LNCaP clone FGC (cell line): Measurements from ENCODE around the gene MAP3K3.

ENCODE experiments used
- DNase-seq: peaks from one replicate; pipeline ENCODE4 v3.0.0-alpha.2; 2011; ENCODE audit warnings: low read depth
- H3K4me3 ChIP-seq: 2 replicates; pipeline ENCODE4 v1.5.1; 2011; ENCODE audit warnings: mild to moderate bottlenecking, low read depth, low read length, control low read depth
- CTCF ChIP-seq: IDR thresholded peaks from 2 replicates; pipeline ENCODE4 v1.5.1; 2012; ENCODE audit warnings: mild to moderate bottlenecking; ENCODE audit not compliant: control insufficient read depth, insufficient read depth; ENCODE audit errors: extremely low read depth

MAP3K3 gene

GRCh38 chr17:63600569-63601438 is 21.4 kb upstream of the MAP3K3 start, which contains the start of gene TACO1:
Gene TACO1 (plus strand): TSS chr17:63600895. CDS start chr17:63601084, 189 bp downstream.
- peak within 1 kb of the TSS; percentile 79 for H3K4me3 ChIP-seq
- no peak for TF ChIP-seq CTCF
- DNase-seq = peak; percentile 70

- no peak for TF ChIP-seq CTCF
- peak overlapping the region; percentile 79 for H3K4me3 ChIP-seq
- DNase-seq = no peak
Measured at GRCh38 chr17:63601439-63602371, 20.5 kb upstream of the MAP3K3 start.

- H3K4me3 ChIP-seq = no peak overlapping the region
- no peak for TF ChIP-seq CTCF
- no peak for DNase-seq
Measured at GRCh38 chr17:63609816-63610573, 12.2 kb upstream of the MAP3K3 start.

- no peak overlapping the region for H3K4me3 ChIP-seq
- no peak for TF ChIP-seq CTCF
- DNase-seq = no peak
Measured at GRCh38 chr17:63610854-63611253, 11.4 kb upstream of the MAP3K3 start.

GRCh38 chr17:63611354-63611753 is 10.9 kb upstream of the MAP3K3 start:
- no peak overlapping the region for H3K4me3 ChIP-seq
- TF ChIP-seq CTCF = no peak
- DNase-seq = no peak

- no peak for TF ChIP-seq CTCF
Measured at GRCh38 chr17:63613663-63614062, 8.6 kb upstream of the MAP3K3 start.

More at GRCh38 chr17:63613663-63614062, 8.6 kb upstream of the MAP3K3 start:
- H3K4me3 ChIP-seq = no peak overlapping the region
- no peak for DNase-seq
